ENCODE data around the gene ACTN4. TPM values are rescaled to one million over a fixed set of nuclear protein-coding genes. Genes with fewer than 3 reads are reported as not detected.

The ACTN4 gene
- polyA plus RNA-seq, 2 of the 4 experiments (the other 2 are of a cell fraction), result 605 to 967 TPM

GRCh38 chr19:38614289-38614688 is 33.2 kb upstream of the ACTN4 start:
- H3K4me2 ChIP-seq, result no peak overlapping the region
- ChIA-PET CTCF (interaction anchor here (0.6 to 5.2 kb wide), 8 partner anchors 21 to 316 kb away, joined by 3 to 30 read pairs (median 4); partner anchors contain the start of genes CATSPERG, FAM98C, MRPS12 and SARS2), POLR2A (interaction anchor here (0.6 to 0.7 kb wide), 2 partner anchors 130 to 180 kb away, joined by 3 to 5 read pairs; no protein-coding TSS in a partner anchor)
- WGBS (ENCODE audit: missing lambda C conversion rate), result 54% methylated on average over 3 of the region's 3 CpGs
- DNase-seq (ENCODE audit: low read depth in 1 of 2, low spot score in 1 of 2), result no peak
- H3K4me3 ChIP-seq, result no peak overlapping the region
- FAIRE-seq, result no peak
- no peak overlapping the region for H3K27ac ChIP-seq
- ATAC-seq, result no peak
- H3K9me3 ChIP-seq, result no peaks in the 10 kb centered on the region
- H3K4me1 ChIP-seq, result peaks cover 6% of the 10 kb centered on the region
- no peak for TF ChIP-seq NR3C1 (IDR thresholded peaks at IDR 0.05)
- TF ChIP-seq TFCP2L1 (CRISPR knock-in tag; IDR thresholded peaks at IDR 0.05), result no peak

- ATAC-seq, result no peak
- Histone ChIP-seq H3K9me3 (no peaks in the 10 kb centered on the region), H3K4me2 (no peak overlapping the region), H3K27ac (no peak overlapping the region), H3K4me1 (peaks cover 11% of the 10 kb centered on the region), H3K4me3 (no peak overlapping the region)
- WGBS (ENCODE audit: missing lambda C conversion rate), result 77% methylated on average over 7 of the region's 7 CpGs
- TF ChIP-seq E2F6 (IDR thresholded peaks at IDR 0.05; ENCODE audit: borderline replicate concordance, low read depth) (no peak), MYC (IDR thresholded peaks at IDR 0.05; ENCODE audit: borderline replicate concordance, low read length) (no peak), CBX2 (IDR thresholded peaks at IDR 0.05; ENCODE audit: borderline replicate concordance, low read depth) (no peak), SREBF2 (IDR thresholded peaks at IDR 0.05) (no peak), USF2 (IDR thresholded peaks at IDR 0.05) (0 out of 2 replicates have a peak, but pooled peaks have one; percentile 34), PHF8 (IDR thresholded peaks at IDR 0.05; ENCODE audit: borderline replicate concordance, low read depth) (no peak), MAZ (IDR thresholded peaks at IDR 0.05; ENCODE audit: borderline replicate concordance, low read depth, low read length) (no peak)
- FAIRE-seq, result no peak
- CTCF ChIA-PET, result interaction anchor here (0.6 to 5.2 kb wide), 11 partner anchors 11 to 212 kb away, joined by 3 to 40 read pairs (median 4); partner anchors contain the start of gene FAM98C
- DNase-seq (ENCODE audit: low read depth in 1 of 2, low spot score in 1 of 2), result no peak
- POLR2A ChIA-PET, result interaction anchor here (0.7 to 1.5 kb wide), 2 partner anchors 131 to 238 kb away, joined by 3 to 5 read pairs; no protein-coding TSS in a partner anchor
Observed at GRCh38 chr19:38615007-38615581, 32.4 kb upstream of the ACTN4 start.

GRCh38 chr19:38616265-38616664 is 31.2 kb upstream of the ACTN4 start:
- CTCF ChIA-PET, result interaction anchor here (0.9 to 5.2 kb wide), 8 partner anchors 13 to 213 kb away, joined by 3 to 40 read pairs (median 5); partner anchors contain the start of gene FAM98C
- POLR2A ChIA-PET, result interaction anchor here (1.5 kb wide), 1 partner anchor 236 kb away, joined by 3 read pairs; no protein-coding TSS in a partner anchor

More at GRCh38 chr19:38616265-38616664, 31.2 kb upstream of the ACTN4 start:
- no peak for FAIRE-seq
- ATAC-seq, result no peak
- H3K4me3 ChIP-seq, result no peak overlapping the region
- H3K27ac ChIP-seq, result no peak overlapping the region
- H3K4me1 ChIP-seq, result peaks cover 14% of the 10 kb centered on the region
- no peaks in the 10 kb centered on the region for H3K9me3 ChIP-seq
- 87% methylated on average over 6 of the region's 6 CpGs for WGBS (ENCODE audit: missing lambda C conversion rate)
- no peak overlapping the region for H3K4me2 ChIP-seq
- DNase-seq (ENCODE audit: low read depth in 1 of 2, low spot score in 1 of 2), result no peak
- no peak for TF ChIP-seq GATA3 (IDR thresholded peaks at IDR 0.05; ENCODE audit: borderline replicate concordance)
- TF ChIP-seq POLR2A (IDR thresholded peaks at IDR 0.05; ENCODE audit: low read length), result no peak
- no peak for TF ChIP-seq ATOH8 (CRISPR knock-in tag; IDR thresholded peaks at IDR 0.05; ENCODE audit: low read depth)
- TF ChIP-seq E2F6 (IDR thresholded peaks at IDR 0.05; ENCODE audit: borderline replicate concordance, low read depth), result no peak
- no peak for TF ChIP-seq ZC3H11A (IDR thresholded peaks at IDR 0.05)
- no peak for TF ChIP-seq CBX2 (IDR thresholded peaks at IDR 0.05; ENCODE audit: borderline replicate concordance, low read depth)
- TF ChIP-seq EHMT2 (IDR thresholded peaks at IDR 0.05; ENCODE audit: low read depth), result no peak
- TF ChIP-seq HDAC2 (IDR thresholded peaks at IDR 0.05), result no peak
- no peak for TF ChIP-seq ESRRA (IDR thresholded peaks at IDR 0.05; ENCODE audit: borderline replicate concordance, low read length)
